ENCODE data around the gene PLEKHF1. TPM values are rescaled to one million over a fixed set of nuclear protein-coding genes. Genes with fewer than 3 reads are reported as not detected.
"Not testable (repeated sequence)": the region's sequence is repeated elsewhere in the genome, so short reads cannot be mapped to it uniquely, and the experiment has no call there.

Gene PLEKHF1
- total RNA-seq, 1 donor from 2014 or later, result 10.4 TPM

GRCh38 chr19:29620931-29621351 is 44.3 kb upstream of the PLEKHF1 start:
- no peak for TF ChIP-seq CTCF (conservative IDR thresholded peaks at IDR 0.05; ENCODE audit: low read depth, low read length)
- H3K4me3 ChIP-seq (ENCODE audit: low read depth, low read length), result no peak overlapping the region
- DNase-seq (ENCODE audit: low read depth), result no peak

- no peak for TF ChIP-seq CTCF (conservative IDR thresholded peaks at IDR 0.05; ENCODE audit: low read depth, low read length)
- no peak for DNase-seq (ENCODE audit: low read depth)
- H3K4me3 ChIP-seq (ENCODE audit: low read depth, low read length), result no peak overlapping the region
These were observed 42.8 kb upstream of the PLEKHF1 start for GRCh38 chr19:29622166-29623070.

- no peak for DNase-seq (ENCODE audit: low read depth)
- TF ChIP-seq CTCF (conservative IDR thresholded peaks at IDR 0.05; ENCODE audit: low read depth, low read length), result no peak
- no peak overlapping the region for H3K4me3 ChIP-seq (ENCODE audit: low read depth, low read length)
These were observed 41.4 kb upstream of the PLEKHF1 start for GRCh38 chr19:29623726-29624488.

- DNase-seq (ENCODE audit: low read depth), result no peak
- no peak for TF ChIP-seq CTCF (conservative IDR thresholded peaks at IDR 0.05; ENCODE audit: low read depth, low read length)
- no peak overlapping the region for H3K4me3 ChIP-seq (ENCODE audit: low read depth, low read length)
These were observed 40.6 kb upstream of the PLEKHF1 start for GRCh38 chr19:29624489-29625185.

- no peak for TF ChIP-seq CTCF (conservative IDR thresholded peaks at IDR 0.05; ENCODE audit: low read depth, low read length)
- DNase-seq (ENCODE audit: low read depth), result no peak
- no peak overlapping the region for H3K4me3 ChIP-seq (ENCODE audit: low read depth, low read length)
These were observed 40.0 kb upstream of the PLEKHF1 start for GRCh38 chr19:29625186-29625651.

- no peak for TF ChIP-seq CTCF (conservative IDR thresholded peaks at IDR 0.05; ENCODE audit: low read depth, low read length)
- DNase-seq (ENCODE audit: low read depth), result no peak
- no peak overlapping the region for H3K4me3 ChIP-seq (ENCODE audit: low read depth, low read length)
These were observed 38.9 kb upstream of the PLEKHF1 start for GRCh38 chr19:29626386-29626785.

GRCh38 chr19:29626832-29627231 is 38.4 kb upstream of the PLEKHF1 start:
- not testable (repeated sequence) for H3K4me3 ChIP-seq (ENCODE audit: low read depth, low read length); DNase-seq (ENCODE audit: low read depth)

Data from epithelial cell of proximal tubule (primary cell).